GM11168 (cell line): ENCODE results near the gene POLR3E.
"Not testable (repeated sequence)": the region's sequence is repeated elsewhere in the genome, so short reads cannot be mapped to it uniquely, and the experiment has no call there.

ENCODE experiments used
- in situ Hi-C: fragments of 300-500 bp; cut with MboI; formaldehyde crosslinking; loops from one replicate; pipeline ENCODE4 v1.12.0; 2022; ENCODE audit warnings: low sequenced_read_pairs; ENCODE audit not compliant: unreplicated experiment

Gene POLR3E

DNA sequence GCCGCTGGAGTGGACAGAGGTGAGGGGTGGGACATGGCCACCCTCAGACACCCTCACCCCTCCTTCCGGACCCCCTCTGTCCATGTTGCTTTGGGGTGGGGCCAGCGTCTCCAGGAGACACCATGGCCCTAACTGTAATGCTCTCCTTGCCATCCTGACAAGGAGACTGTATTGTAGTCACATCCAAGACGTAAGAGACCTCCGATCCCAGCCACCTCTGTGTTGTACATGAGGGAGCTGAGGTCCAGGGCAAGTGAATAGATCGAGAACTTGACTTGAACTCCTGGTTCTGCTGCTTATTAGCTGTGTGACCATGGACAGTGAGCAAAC lies 30.2 kb downstream of the POLR3E start:
- in situ Hi-C loops: loop anchor here (25.0 kb wide), 1 partner anchor 865 kb away; no protein-coding TSS in a partner anchor

DNA sequence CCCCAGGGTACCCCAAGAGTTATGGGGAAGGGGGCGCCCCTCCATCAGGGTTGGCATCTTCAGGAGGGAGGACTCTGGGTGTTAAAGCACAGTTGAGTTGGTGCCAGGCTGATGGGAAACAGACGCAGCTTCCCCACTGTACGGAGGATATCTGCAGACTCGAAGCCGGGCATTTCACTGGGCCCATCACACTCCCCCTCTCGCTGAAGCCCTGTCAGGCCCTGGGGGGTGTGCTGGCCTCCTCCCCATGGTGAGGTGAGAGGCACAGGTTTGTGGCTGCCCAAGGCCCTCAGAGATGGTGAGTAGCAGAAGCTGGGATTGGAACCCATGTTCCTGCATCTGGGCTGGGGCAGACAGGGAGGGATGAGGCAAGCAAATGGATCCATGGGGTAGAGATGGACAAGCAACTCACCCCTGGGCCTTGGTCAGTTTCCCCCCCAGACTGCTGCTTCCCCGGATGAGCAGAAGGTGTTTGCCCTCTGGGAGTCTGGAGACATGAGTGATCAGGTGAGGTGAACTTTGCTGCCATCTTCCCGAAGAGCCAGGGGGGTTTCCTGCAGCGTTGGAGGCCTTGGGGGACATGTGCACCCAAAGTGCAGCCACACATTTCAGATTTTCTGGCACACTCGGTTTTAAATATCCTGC lies 31.0 kb downstream of the POLR3E start:
- in situ Hi-C loops: loop anchor here (25.0 kb wide), 1 partner anchor 866 kb away; no protein-coding TSS in a partner anchor

DNA sequence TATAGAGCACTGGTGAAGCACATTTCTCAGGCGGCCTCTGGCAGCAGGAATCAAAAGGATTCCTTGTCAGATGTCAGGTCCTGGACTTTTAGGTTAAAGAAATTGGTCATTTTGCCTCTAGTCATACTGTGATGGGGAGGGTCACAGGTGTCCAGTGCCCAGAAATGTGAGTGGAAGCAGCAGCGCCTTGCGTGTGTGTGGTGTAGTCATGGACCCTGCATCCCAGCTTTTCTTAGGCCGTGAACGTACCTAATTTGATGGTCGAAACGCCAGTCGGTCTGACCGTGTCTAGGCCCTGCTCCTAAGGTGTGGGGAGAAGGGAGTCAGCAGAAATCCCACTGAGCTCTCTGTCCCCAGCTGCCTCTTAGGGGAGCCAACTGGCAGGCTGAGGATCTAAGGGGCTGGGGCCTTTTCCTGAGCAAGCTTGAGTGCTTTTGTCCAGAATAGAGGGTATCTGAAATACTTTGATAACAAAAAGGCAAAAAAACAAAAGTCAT lies 32.0 kb downstream of the POLR3E start:
- in situ Hi-C loops: loop anchor here (25.0 kb wide), 1 partner anchor 867 kb away; no protein-coding TSS in a partner anchor

DNA sequence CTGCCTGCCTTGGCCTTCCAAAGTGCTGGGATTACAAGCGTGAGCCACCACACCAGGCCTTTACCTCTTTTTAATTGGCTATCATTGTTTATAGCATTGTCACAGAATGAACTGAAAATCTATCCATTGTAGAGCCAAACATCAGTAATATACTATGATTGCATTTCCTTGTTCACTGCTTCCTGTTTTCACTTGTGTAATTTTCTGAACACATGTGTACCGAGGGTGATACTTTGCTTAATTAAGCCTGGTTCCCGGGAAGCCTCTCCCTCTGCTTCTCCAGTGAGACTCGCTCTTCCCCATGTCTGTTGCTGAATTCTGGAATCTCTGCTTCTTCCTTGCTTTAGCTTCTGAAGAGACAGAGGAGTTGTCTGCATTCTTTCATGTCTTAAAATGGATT lies 33.1 kb downstream of the POLR3E start:
- in situ Hi-C loops: loop anchor here (25.0 kb wide), 1 partner anchor 868 kb away; no protein-coding TSS in a partner anchor

DNA sequence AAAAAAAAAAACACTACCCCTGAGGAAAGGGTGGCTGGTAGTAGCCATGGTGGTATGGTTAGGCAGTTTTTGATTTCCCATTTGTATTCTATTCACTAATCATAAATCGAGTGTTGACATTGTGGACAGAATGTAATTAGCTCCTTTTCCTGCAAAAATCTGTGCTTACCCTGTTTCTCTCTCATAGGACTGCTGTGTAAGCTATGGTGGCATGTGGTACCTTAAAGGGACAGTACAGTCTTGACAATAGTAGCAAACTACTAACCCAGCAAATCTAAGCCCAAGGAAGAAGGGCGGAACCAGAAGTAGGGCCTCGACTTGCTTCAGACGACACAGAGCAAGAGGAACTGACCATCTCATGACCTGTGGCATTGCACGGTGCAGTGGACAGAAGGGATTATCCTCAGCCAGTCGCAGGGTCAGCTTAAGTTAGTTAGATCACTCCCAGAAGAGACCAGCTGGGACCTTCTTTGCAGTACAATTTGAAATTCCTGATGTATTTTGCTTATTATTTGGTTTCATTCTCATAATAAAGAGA lies 36.3 kb downstream of the POLR3E start:
- in situ Hi-C loops: loop anchor here (25.0 kb wide), 1 partner anchor 871 kb away; no protein-coding TSS in a partner anchor

DNA sequence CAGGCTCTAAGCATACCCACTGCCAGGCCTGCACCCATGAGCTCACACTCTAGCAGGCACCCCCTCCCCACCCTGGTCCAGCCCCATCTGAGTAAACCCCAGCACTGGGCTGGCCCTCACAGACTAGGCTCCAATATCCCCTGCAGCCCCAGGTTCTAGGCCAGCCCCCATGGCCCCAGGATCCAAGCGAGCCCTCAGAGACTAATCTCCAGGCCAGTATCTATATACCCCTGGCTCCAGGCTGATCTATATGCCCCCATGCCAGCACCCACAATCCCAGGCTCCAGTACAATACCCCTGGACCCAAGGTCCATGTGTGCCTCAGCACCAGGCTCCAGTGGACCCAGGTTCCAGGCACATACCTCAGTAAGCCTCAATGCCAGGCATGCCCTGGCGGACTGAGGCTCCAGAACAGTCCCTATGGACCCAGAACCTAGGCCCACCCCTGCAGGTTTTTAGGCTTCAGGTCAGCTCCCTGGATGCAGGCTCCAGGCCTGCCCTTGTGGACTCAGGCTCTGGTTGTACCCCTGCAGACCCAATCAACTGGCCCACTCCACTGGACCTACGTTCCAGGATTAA lies 38.5 kb downstream of the POLR3E start:
- in situ Hi-C loops: loop anchor here (25.0 kb wide), 1 partner anchor 873 kb away; no protein-coding TSS in a partner anchor

DNA sequence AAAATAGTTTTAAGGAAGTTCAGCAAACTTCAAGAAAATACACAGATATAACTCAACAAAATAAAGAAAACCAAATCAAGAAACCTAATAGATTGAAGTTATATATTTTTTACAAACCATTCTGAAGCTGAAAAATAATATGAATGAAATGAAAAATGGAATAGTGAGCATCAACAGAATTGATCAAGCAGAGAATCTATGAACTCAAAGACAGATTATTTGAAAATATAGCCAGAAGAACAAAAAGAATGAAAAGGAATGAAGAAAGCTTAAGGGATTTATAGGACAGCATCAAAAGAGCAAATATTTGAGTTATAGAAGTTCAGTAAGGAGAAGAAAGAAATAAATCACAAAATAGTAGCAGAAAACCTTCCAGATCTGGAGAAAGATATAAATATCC lies 39.4 kb downstream of the POLR3E start:
- in situ Hi-C loops: loop anchor here (25.0 kb wide), 1 partner anchor 874 kb away; no protein-coding TSS in a partner anchor

DNA sequence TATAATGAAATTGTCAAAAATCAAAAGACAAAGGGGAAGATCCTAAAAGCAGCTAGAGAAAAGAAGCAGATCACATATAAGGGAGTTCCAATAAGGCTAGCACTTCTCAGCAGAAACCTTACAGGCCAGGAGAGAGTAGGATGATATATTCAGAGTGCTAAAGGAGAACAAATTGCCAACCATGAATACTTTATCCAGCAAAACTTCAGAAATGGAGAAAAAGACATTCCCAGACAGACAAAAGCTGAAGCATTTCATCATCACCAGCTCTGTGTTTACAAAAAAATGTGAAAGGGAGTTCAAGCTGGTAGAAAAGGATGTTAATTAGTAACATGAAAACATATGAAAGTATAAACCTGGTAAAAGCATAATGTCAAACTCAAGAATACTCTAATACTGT lies 39.8 kb downstream of the POLR3E start:
- in situ Hi-C loops: loop anchor here (25.0 kb wide), 1 partner anchor 875 kb away; no protein-coding TSS in a partner anchor

DNA sequence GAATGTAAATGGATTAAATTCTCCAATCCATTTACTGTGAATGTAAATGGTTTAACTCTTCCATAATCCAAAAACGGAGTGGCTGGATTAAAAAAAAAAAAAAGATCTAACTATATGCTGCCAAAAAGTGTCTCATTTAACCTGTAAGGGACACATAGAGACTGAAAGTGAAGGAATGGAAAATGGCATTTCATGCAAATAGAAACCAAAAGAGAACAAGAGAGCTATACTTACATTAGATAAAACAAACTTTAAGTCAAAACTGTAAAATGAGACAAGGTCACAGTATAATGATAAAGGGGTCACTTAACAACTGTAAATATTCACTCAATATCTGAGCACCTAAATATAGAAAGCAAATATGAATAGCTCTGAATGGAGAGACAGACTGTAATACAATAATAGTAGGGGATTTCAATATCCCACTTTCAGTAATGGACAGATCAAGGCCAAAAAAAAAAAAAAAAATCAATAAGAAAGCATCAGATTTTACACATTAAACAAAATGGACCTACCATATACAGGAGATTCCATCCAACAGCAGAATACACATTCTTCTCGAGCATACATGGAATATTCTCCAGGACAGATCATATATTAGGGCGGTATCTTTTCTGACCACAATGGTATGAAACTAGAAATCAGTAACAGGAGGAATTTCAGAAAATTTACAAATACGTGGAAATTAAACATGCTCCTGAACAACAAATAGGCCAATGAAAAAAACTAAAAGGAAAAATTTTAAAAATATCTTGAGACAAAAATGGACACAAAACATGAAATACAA lies 40.8 kb downstream of the POLR3E start:
- in situ Hi-C loops: loop anchor here (25.0 kb wide), 1 partner anchor 876 kb away; no protein-coding TSS in a partner anchor

DNA sequence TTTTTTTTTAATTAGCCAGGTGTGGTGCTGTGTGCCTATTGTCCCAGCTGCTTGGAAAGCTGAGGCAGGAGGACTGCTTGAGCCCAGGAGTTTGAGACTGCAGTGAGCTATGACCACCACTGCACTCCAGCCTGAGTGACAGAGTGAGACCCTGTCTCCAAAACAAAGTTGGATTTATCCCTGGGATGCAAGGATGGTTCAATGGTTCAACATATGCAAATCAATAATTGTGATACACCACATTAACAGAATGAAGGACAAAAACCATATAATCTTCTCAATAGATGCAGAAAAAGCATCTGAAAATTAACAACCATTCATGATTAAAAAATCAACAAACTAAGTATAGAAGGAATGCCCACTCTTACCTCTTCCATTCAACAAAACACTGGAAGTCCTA lies 43.7 kb downstream of the POLR3E start:
- in situ Hi-C loops: loop anchor here (25.0 kb wide), 1 partner anchor 879 kb away; no protein-coding TSS in a partner anchor

DNA sequence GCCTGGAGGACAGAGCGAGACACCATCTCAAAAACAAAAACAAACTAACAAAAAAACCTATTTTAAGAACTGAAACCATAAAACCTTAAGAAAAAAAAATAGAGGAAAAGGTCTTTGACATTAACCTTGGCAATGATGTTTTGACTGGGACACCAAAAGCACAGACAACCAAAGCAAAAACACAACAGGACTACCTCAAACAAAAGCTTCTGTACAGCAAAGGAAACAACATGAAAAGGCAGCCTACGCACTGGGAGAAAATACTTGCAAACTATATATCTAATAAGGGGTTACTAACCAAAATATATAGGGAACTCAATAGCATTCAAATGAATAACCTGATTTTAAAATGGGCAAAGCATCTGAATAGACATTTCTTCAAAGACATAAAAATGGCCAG lies 44.9 kb downstream of the POLR3E start:
- in situ Hi-C loops: loop anchor here (25.0 kb wide), 1 partner anchor 880 kb away; no protein-coding TSS in a partner anchor

DNA sequence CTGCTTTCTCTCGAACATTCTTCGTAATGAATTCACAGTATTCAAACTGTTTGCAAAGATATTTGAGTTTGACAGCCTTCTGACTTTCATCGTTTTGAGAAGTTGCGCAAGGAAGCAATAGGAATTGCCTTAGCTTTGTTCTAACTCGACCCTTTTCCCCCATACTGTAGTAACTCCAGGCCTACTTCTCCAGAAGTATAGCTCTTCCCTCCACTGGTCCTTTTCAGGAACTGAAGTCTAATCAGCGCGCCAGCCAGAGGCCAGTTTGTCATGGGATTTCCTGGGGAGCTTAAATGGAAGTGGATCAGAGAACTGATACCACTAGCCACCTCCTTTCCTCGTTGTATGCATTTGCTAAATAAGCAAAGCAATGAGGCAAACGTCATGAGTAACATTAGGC lies 49.3 kb downstream of the POLR3E start:
- in situ Hi-C loops: loop anchor here (25.0 kb wide), 1 partner anchor 884 kb away; no protein-coding TSS in a partner anchor

DNA sequence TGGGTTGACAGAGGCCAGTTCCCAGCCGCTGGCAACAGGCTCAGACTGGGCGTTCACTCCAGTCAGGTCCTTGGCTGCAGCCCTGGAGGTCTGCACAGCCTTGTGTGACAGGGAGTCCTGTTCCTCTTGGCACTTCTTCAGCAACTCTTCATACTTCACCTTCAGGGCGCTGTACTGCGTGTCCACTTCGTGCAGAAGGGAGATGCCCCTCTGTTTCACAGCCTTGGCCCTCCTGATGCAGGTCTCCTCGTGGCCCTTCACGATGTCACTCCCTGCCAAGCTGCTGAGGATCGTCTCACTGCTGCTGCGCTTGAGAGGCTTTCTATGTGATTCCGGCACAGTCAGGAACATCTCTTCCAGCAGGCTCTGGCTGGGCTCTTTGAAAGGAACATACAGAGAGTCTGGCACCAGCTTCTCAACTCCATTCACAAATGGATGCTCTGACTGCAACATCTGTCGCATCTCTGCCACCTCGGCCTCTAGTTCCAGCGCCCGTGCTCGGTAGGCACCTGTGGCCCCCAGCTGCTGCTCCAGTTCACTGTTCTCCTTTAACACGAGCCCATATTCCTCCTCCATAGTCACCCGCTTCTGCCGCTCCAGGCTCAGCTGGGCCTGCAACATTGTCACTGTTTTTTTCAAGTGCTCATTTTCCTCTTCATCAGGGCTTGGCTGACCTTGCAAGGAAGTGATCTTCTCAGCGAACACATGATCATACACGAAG lies 50.1 kb downstream of the POLR3E start:
- in situ Hi-C loops: loop anchor here (25.0 kb wide), 1 partner anchor 885 kb away; no protein-coding TSS in a partner anchor

DNA sequence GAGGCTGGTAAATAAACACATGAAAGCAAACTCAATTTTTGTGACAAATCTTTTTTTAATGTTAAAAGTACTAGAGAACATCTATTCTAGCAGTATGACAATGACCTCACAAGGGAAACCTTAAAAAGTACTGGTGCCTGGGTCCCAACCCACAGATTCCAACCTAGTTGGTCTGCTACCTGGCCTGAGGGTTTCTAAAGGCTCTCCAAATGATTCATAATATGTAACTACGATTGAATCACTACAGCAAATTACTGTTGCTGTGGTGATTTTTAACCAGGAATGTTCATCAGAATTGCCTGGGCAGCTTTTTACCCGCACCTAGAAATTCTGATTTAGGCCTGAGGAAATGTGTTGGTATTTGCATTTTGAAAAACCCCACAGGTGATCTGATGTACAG lies 51.1 kb downstream of the POLR3E start:
- in situ Hi-C loops: loop anchor here (25.0 kb wide), 1 partner anchor 886 kb away; no protein-coding TSS in a partner anchor

DNA sequence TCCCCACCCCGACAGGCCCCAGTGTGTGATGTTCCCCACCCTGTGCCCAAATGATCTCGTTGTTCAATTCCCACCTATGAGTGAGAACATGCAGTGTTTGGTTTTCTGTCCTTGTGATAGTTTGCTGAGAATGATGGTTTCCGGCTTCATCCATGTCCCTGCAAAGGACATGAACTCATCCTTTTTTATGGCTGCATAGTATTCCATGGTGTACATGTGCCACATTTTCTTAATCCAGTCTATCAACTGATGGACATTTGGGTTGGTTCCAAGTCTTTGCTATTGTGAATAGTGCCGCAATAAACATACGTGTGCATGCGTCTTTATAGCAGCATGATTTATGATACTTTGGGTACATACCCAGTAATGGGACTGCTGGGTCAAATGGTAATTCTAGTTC lies 53.8 kb downstream of the POLR3E start:
- in situ Hi-C loops: not testable (repeated sequence)

DNA sequence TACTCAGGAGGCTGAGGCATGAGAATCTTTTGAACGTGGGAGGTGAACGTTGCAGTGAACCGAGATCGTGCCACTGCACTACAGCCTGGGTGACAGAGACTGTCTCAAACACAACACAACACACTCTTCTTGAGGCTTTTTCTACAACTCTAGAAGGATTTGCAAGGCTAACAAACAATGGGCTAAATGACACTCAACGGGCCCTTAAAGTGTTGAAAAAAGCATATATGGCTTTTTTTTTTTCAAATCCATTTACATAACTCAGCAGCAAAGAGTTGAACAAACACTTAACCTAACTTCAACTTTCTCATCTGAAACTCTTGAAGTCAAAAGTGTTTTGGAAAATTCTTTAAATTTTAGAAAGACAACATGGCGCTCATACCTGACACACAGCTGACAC lies 54.9 kb downstream of the POLR3E start:
- in situ Hi-C loops: no loop called here

DNA sequence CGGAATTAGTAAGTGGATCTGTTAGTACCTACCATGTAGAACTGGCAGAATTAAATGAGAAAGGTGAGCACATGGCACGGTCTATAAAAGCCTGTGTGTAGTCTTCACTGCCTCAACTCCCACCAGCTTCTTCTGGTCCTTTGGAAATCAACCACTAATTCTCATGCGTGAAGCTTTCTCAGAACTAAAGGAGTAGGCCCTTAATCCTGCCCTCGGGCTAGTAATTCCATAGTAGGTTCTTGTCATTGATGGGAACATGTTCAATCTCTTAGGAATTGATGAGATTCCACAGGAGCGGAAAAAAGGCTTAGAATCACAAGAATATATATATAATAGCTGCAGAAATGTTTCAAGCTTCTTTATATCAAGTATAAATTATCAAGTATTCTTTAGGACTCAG lies 55.5 kb downstream of the POLR3E start:
- in situ Hi-C loops: no loop called here

DNA sequence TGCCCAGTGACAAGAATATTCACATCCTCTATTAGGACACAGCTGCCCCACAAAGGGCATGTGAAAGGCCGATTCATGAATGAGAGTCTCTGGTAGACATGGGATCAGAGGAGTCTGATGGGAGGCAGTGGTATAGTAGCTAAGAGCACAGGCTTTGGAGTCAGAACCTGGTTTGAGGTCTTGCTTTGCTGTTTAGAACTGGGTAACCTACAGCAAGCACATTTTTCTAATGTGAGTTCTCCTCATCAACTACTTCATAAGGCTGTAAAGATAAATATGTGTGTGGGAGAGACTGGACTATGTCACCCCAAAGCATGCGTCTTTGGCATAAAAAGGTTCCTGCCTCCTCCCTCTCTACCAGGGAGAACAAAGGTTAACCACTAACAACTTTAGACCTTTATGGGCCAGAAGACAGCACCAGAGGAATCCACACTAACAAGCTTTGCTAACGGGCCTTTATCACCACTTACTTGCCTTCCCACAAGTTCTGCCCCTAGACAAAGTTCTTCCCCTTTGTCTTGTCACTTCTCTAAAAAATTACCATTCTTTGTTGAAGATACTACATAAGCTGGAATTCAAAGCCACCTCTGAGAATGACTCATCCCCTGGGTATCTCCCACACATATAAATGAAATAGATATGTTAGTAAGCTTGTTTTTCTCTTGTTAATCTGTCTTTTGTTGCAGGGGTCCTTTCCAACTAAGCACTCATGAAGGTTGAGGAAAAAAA lies 56.1 kb downstream of the POLR3E start:
- in situ Hi-C loops: no loop called here
